ENCODE data around the gene CFAP61. TPM values are rescaled to one million over a fixed set of nuclear protein-coding genes. Genes with fewer than 3 reads are reported as not detected.

The CFAP61 gene
- total RNA-seq, 2 donors from 2014 or later = not detected

DNA sequence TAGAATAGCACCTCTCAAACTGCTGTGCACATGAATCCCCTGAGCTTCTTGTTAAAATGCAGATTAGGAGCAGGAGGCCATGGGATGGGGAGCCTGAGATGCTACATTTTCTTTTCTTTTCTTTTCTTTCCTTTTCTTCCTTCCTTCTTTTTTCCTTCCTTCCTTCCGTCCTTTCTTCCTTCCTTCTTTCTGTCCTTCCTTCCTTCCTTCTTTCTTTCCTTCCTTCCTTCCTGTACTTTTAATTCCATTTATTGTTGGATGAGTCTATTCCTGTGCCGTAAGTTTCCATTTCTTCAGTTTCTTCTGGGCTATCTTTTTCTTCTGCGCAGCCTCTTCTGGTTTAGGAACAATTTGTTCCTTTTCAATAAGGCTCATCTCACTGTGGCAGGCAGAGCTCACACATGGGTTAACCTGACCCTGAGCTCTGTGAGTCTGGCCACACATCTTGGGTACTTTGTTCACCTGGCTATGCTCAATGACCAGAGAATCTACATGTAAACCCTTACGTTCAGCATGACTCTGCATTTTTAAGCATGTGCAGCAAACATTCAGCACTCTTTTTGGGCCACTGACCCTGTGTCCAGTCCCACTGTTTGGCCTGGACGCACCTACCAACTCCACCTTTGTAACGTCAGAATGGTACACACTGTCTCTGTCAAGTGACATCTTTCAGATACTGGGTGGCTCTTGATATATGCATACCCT is 200.9 kb downstream of the CFAP61 start:
- no peaks in the 10 kb centered on the region for H3K9me3 Mint-ChIP-seq
- ATAC-seq (replicated peaks) = no peak
- H3K27ac Mint-ChIP-seq = no peak overlapping the region
- H3K4me1 Mint-ChIP-seq = no peaks in the 10 kb centered on the region
- H3K36me3 Mint-ChIP-seq (ENCODE audit: low read depth) = no peaks in the 10 kb centered on the region
- peaks cover 7% of the 10 kb centered on the region for H3K27me3 Mint-ChIP-seq
- no peak overlapping the region for H3K4me3 Mint-ChIP-seq

DNA sequence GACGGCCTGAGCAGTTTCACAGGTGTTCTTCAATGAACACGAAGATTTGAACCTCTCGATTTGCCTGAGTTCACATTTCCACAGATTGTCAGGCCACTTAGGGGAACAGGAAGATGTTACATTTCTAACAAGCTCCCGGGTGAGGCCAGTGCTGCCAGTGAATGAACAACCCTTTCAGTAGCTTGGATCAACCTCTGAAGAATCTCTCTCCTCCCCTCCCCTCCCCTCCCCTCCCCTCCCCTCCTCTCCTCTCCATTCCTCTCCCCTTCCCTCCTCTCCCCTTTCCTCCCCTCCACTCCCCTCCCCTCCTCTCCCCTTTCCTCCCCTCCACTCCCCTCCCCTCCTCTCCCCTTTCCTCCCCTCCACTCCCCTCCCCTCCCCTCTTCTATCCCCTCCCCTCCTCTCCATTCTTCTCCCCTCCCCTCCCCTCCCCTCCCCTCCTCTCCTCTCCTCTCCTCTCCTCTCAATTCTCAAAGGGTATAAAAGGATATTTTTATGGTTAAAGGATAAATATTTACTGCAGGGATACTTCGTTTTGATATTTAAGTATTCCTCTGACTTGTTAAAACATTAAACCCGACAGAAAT is 201.5 kb downstream of the CFAP61 start:
- Mint-ChIP-seq H3K4me1 (no peaks in the 10 kb centered on the region), H3K4me3 (no peak overlapping the region), H3K27ac (no peak overlapping the region), H3K36me3 (ENCODE audit: low read depth) (no peaks in the 10 kb centered on the region), H3K9me3 (no peaks in the 10 kb centered on the region), H3K27me3 (peaks cover 9% of the 10 kb centered on the region)
- ATAC-seq (replicated peaks) = no peak

DNA sequence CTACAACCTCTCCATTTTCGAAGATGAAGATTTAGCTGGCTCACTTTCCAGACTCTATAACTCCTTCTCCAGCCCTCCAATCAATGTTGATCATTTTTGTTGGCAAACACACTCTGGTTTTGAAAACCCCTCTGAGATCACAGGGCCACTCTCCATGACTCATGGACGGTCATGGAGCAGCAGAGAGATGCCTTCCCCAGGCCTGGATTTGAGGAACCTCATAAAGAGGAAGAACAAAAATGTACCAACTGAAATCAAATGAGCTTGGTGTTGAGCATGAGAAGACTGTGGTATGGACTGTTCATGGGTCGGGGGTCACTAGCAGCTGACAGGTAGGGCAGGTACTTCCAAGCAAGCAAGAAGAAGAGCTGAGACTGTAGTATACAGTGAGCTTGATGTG is 202.8 kb downstream of the CFAP61 start:
- H3K4me1 Mint-ChIP-seq = no peaks in the 10 kb centered on the region
- H3K27ac Mint-ChIP-seq = no peak overlapping the region
- no peaks in the 10 kb centered on the region for H3K36me3 Mint-ChIP-seq (ENCODE audit: low read depth)
- H3K27me3 Mint-ChIP-seq = peaks cover 8% of the 10 kb centered on the region
- H3K9me3 Mint-ChIP-seq = no peaks in the 10 kb centered on the region
- H3K4me3 Mint-ChIP-seq = no peak overlapping the region
- ATAC-seq (replicated peaks) = no peak

DNA sequence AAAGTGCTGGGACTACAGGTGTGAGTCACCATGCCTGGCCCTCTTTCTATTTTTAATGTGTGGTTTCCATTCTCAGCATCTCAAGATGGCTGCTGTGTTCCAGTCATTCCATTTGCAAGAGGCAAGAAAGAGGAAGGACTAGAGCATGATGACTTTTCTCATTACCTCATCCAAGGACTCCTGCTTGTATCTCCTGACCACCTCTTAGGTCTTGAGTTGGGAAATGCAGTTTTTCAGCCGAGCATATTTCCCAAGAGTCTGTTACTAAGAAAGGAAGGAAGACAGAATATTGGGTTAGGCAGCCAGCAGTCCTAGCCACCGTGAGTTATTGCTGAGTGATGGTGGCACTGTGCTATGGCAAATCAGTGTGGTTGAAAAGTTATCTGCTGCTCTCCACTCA is 207.2 kb downstream of the CFAP61 start:
- no peak overlapping the region for H3K27ac Mint-ChIP-seq
- no peaks in the 10 kb centered on the region for H3K9me3 Mint-ChIP-seq
- no peaks in the 10 kb centered on the region for H3K4me1 Mint-ChIP-seq
- no peaks in the 10 kb centered on the region for H3K36me3 Mint-ChIP-seq (ENCODE audit: low read depth)
- peaks cover 15% of the 10 kb centered on the region for H3K27me3 Mint-ChIP-seq
- H3K4me3 Mint-ChIP-seq = no peak overlapping the region
- ATAC-seq (replicated peaks) = no peak

DNA sequence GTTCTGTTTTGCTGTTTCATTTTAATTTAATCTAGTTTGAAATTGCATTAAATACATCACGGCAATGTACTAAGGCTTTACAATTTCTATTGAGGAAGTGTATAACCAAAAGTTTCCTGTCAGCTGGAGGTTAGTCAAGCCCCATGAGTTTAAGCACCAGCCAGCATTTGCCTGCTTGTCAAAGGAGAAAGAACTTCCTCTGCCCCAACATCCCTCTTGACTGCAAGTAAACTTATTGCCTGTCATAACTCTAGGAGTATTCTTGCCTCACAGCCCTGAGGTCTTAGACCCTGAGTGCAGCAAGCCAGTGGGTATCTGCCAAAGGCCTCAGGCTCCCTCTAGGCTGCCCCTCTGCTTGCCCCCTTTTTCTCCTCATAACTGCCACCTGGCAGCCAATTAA is 208.8 kb downstream of the CFAP61 start:
- H3K4me1 Mint-ChIP-seq = no peaks in the 10 kb centered on the region
- ATAC-seq (replicated peaks) = no peak
- H3K4me3 Mint-ChIP-seq = no peak overlapping the region
- no peak overlapping the region for H3K27ac Mint-ChIP-seq
- peaks cover 11% of the 10 kb centered on the region for H3K27me3 Mint-ChIP-seq
- no peaks in the 10 kb centered on the region for H3K36me3 Mint-ChIP-seq (ENCODE audit: low read depth)
- H3K9me3 Mint-ChIP-seq = no peaks in the 10 kb centered on the region

DNA sequence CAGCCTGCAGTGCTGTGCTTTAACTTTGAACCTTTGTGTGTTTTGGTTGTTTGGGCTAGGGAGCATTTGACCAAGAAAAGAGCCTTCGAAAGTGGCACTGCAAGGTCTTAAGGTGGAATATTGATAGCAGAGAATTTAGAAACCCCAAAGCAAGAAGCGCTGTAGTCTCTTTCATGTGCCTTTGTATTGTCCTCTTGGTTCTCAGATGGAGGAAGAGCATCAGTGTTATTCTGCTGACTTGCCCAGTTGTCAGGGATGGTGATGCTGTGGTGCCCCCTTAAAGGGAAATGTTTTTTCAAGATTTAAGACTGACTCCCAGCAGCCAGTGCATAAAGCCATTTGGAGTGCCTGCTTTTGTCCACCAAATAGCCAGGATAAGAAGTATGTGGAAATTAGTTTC is 212.9 kb downstream of the CFAP61 start:
- Mint-ChIP-seq H3K9me3 (no peaks in the 10 kb centered on the region), H3K27ac (no peak overlapping the region), H3K4me3 (no peak overlapping the region), H3K27me3 (peaks cover 11% of the 10 kb centered on the region), H3K4me1 (no peaks in the 10 kb centered on the region), H3K36me3 (ENCODE audit: low read depth) (no peaks in the 10 kb centered on the region)
- no peak for ATAC-seq (replicated peaks)

DNA sequence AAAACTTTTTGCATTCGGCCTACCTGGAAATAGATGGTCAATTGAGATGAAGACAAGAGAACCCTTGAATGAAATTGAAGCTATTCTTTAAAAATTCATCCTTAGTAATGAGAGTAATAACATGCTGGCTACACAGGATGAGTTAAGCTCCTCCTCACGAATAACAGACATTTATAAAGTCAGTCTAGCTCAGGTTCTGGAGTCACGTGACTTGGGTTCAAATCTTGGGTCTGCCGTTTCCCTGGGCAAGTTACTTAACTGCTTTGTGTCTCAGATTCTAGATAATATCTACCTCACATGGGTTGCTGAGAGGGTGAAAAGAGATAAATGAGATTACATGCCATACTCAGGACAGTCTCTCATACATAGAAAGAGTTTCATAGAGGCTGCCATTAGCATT is 214.2 kb downstream of the CFAP61 start:
- H3K36me3 Mint-ChIP-seq (ENCODE audit: low read depth) = no peaks in the 10 kb centered on the region
- ATAC-seq (replicated peaks) = no peak
- no peaks in the 10 kb centered on the region for H3K9me3 Mint-ChIP-seq
- no peak overlapping the region for H3K4me3 Mint-ChIP-seq
- H3K27ac Mint-ChIP-seq = no peak overlapping the region
- H3K4me1 Mint-ChIP-seq = no peaks in the 10 kb centered on the region
- peaks cover 11% of the 10 kb centered on the region for H3K27me3 Mint-ChIP-seq

DNA sequence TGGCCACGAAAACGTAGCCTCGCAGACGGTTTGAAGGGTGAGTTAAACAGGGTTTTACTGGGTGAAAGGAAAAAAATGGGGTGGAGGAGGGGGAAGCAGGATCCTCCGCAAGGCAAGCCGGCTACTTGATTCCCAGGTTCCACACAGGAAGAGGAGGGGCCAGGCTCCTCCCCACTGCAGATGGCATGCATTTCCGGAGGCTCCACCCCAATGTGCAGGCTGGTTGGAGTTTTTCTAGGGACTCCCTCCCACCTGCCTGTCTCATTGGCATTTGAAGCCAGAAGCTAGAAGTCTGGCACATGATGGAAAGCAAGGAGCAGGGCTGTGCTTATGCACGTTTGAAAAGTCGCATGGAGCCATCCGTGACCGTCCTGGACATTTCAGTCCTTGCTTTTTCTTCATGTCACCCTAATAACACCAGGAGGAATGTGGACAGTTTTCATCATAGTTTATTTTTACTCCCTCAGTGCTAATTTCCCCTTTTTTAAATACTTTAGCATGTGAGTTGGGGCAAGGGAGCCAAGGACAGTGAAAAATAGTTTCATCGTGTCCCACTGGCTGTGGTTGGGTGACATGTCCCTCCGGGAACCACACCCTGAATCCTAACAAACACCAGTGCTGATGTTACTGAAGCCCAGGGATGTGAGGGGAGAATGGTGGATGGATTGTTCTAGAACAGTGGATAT is 215.5 kb downstream of the CFAP61 start:
- no peaks in the 10 kb centered on the region for H3K4me1 Mint-ChIP-seq
- H3K36me3 Mint-ChIP-seq (ENCODE audit: low read depth) = no peaks in the 10 kb centered on the region
- peaks cover 9% of the 10 kb centered on the region for H3K27me3 Mint-ChIP-seq
- no peak overlapping the region for H3K27ac Mint-ChIP-seq
- ATAC-seq (replicated peaks) = no peak
- no peaks in the 10 kb centered on the region for H3K9me3 Mint-ChIP-seq
- no peak overlapping the region for H3K4me3 Mint-ChIP-seq

DNA sequence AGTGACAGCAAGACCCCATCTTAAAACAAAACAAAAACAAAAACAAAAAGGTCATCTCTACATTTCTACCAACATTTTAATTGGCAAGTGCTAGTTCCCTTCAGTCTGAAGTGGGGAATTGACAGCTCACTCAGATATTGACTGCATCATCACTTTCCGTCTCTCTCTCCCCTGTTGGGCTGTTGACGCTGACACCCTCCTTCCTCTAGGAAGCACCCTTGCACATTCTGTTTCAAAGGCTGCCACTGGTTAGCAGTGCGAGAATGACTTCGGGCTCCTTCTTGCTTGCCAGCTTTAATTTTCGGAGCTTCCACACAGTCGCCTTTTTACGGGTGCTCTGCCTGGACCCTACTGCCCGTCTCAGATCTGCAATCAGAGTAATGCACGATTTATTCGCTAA is 218.9 kb downstream of the CFAP61 start:
- H3K36me3 Mint-ChIP-seq (ENCODE audit: low read depth) = no peaks in the 10 kb centered on the region
- peaks cover 8% of the 10 kb centered on the region for H3K27me3 Mint-ChIP-seq
- no peak overlapping the region for H3K4me3 Mint-ChIP-seq
- H3K27ac Mint-ChIP-seq = no peak overlapping the region
- no peaks in the 10 kb centered on the region for H3K9me3 Mint-ChIP-seq
- H3K4me1 Mint-ChIP-seq = no peaks in the 10 kb centered on the region
- ATAC-seq (replicated peaks) = no peak

DNA sequence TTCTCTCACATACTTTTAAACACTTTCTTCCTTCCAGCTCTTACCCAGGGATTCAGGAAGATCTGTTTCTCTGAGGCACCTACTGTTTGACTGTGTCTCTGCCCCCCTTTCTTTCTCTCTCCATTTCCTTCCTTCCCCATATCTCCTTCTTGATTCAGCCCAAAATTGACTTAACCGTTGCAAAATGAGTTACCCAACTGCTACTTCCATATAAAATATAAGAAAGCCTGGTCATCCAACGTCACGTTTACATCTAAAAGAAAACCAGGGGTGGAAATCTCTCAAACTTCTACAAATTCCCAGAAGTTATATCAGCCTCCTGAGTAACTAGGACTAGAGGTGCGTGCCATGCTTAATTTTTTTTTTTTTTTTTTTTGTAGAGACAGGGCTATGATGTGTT is 220.4 kb downstream of the CFAP61 start:
- H3K4me3 Mint-ChIP-seq = no peak overlapping the region
- no peak for ATAC-seq (replicated peaks)
- H3K36me3 Mint-ChIP-seq (ENCODE audit: low read depth) = no peaks in the 10 kb centered on the region
- no peaks in the 10 kb centered on the region for H3K4me1 Mint-ChIP-seq
- no peaks in the 10 kb centered on the region for H3K9me3 Mint-ChIP-seq
- H3K27ac Mint-ChIP-seq = no peak overlapping the region
- H3K27me3 Mint-ChIP-seq = peaks cover 9% of the 10 kb centered on the region

DNA sequence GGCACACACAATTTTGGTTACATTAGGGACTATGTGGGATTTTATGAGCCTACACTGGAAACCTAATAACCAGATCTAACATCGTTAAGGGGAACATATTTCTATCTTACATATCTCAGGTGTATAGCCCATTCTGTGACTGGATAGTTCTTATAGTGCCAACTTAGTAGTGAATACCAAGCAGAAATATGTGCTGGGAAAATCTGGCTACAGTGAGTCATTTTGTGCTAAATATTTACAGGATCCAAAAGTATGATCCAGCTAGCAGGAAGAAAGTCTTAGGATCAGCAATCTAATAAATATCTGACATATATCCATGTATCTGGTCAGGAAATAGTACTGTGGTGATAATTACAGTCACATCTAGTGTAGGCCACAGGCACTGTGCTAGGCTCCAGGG is 221.0 kb downstream of the CFAP61 start:
- Mint-ChIP-seq H3K9me3 (no peaks in the 10 kb centered on the region), H3K27me3 (peaks cover 11% of the 10 kb centered on the region), H3K36me3 (ENCODE audit: low read depth) (no peaks in the 10 kb centered on the region), H3K4me1 (no peaks in the 10 kb centered on the region), H3K27ac (no peak overlapping the region), H3K4me3 (no peak overlapping the region)
- ATAC-seq (replicated peaks) = no peak

DNA sequence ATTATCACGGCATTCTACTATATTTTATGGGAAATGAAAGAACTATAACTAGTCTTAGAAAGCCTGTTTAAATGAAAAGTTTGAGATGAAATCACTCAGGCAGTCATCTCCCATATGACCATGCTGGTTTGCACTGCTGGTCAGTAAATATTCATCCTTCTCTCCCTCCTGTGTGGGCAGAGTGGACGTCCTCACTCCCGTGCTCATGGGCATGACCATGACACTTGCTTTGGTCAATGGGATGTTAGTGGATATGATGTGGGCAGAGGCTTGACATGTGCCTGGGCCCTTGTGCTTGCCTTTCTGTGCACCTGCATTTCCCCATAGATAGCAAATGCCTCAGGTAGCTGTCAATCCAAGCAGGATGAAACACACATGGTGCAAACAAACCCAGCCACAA is 222.5 kb downstream of the CFAP61 start:
- H3K9me3 Mint-ChIP-seq = peaks cover 2% of the 10 kb centered on the region
- peaks cover 13% of the 10 kb centered on the region for H3K27me3 Mint-ChIP-seq
- no peak overlapping the region for H3K4me3 Mint-ChIP-seq
- H3K36me3 Mint-ChIP-seq (ENCODE audit: low read depth) = no peaks in the 10 kb centered on the region
- no peaks in the 10 kb centered on the region for H3K4me1 Mint-ChIP-seq
- H3K27ac Mint-ChIP-seq = no peak overlapping the region
- ATAC-seq (replicated peaks) = no peak

DNA sequence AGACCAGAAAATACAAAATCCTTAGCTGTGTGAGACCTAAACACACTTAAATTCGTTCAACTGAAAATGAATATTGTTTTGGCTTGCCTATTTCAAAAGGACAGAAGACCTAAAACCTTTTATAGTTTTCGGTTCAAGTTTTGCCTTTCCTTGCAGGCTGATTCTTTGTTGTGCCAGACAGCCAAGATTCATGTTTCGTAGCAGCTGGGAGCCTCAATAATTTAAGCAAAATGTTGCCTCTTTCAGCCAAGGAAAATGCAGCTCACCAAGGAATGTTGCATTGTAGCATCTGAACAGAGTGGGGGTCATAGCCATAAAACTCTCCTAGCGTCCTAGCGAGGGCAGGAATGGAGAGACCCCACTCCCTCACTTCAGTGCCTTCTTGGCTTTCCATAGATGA is 223.3 kb downstream of the CFAP61 start:
- Mint-ChIP-seq H3K4me1 (no peaks in the 10 kb centered on the region), H3K9me3 (peaks cover 4% of the 10 kb centered on the region), H3K27me3 (peaks cover 13% of the 10 kb centered on the region), H3K36me3 (ENCODE audit: low read depth) (no peaks in the 10 kb centered on the region), H3K4me3 (no peak overlapping the region), H3K27ac (no peak overlapping the region)
- ATAC-seq (replicated peaks) = no peak

DNA sequence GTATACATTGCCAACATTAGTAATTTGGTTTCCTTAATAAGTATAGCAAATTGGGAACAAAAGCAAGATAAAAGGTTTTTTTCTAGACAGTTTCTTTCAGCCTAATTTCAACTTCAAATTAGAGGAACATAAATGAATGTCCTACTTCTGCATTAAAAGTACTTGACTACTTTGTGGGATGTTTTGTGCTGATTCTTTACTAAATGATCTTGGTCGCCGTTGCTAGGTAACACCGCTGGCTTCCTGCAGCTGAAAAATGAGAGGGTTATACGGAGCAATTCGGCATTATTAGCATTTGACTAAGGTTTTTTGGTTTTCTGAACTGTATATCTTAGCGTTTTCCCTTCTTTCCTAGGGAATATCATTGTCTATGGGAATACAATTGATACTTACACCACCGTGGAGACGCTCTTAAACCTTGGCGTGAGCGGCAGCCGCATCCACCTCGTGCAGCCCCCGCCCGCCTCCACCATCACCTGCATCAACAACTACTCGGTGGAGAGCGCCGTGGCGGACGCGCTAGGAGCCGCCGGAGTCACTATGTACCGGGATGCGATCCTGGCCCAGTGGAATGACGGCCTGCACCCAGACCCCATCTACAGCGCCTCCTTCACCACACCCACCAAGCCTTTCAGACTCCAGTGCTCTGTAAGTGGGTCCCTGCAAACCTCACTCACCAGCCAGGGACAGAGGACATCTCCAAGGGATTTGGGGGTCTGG is 224.6 kb downstream of the CFAP61 start:
- ATAC-seq (replicated peaks) = no peak
- Mint-ChIP-seq H3K9me3 (peaks cover 4% of the 10 kb centered on the region), H3K36me3 (ENCODE audit: low read depth) (no peaks in the 10 kb centered on the region), H3K27me3 (peaks cover 13% of the 10 kb centered on the region), H3K4me3 (no peak overlapping the region), H3K27ac (no peak overlapping the region), H3K4me1 (no peaks in the 10 kb centered on the region)

DNA sequence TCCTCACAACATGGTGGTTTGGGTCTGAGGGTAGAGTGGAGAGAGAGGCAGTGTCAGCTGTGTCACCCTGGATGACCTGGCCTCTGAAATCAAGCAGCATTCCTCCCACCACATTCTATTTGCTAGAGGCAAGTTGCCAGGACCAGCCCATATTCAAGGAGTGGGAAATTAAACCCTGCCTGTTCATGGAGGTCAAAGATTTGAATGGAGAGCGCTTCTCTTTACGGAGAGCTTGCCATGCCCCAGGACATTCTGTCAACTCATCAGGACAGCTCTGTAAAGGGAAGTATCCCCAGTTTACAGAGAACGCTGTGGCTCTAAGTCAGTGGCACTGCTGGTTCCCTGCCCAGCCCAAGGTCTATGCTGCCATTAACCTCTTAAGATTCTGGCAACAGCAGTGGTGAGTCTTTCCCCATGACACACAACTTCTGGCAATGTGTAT is 225.6 kb downstream of the CFAP61 start:
- Mint-ChIP-seq H3K27me3 (peaks cover 12% of the 10 kb centered on the region), H3K36me3 (ENCODE audit: low read depth) (no peaks in the 10 kb centered on the region), H3K4me3 (no peak overlapping the region), H3K9me3 (peaks cover 4% of the 10 kb centered on the region), H3K4me1 (no peaks in the 10 kb centered on the region), H3K27ac (no peak overlapping the region)
- no peak for ATAC-seq (replicated peaks)
